Type B pancreatic cell (in vitro differentiated cells): Measurements from ENCODE around the gene INTS11. TPM values are rescaled to one million over a fixed set of nuclear protein-coding genes. Genes with fewer than 3 reads are reported as not detected.
A peak's percentile ranks its signal among the peaks of the same experiment; 100 is the strongest.

ENCODE experiments used
- DNase-seq: peaks from one replicate; pipeline ENCODE4 v3.0.0; 2021; ENCODE audit warnings: mixed read lengths; ENCODE audit not compliant: unreplicated experiment; ENCODE audit errors: extremely low spot score
- H3K27ac Mint-ChIP-seq: 2 replicates; pipeline ENCODE4 v1.8.0; 2021; ENCODE audit warnings: mild to moderate bottlenecking, mixed read lengths
- H3K27me3 Mint-ChIP-seq: 2 replicates; pipeline ENCODE4 v1.8.0; 2021; ENCODE audit warnings: mixed read lengths
- H3K36me3 Mint-ChIP-seq: 2 replicates; pipeline ENCODE4 v1.8.0; 2021; ENCODE audit warnings: mixed read lengths
- H3K4me1 Mint-ChIP-seq: one replicate; pipeline ENCODE4 v1.8.0; 2021; ENCODE audit warnings: mixed read lengths; ENCODE audit not compliant: unreplicated experiment
- H3K4me3 Mint-ChIP-seq: 2 replicates; pipeline ENCODE4 v1.8.0; 2021; ENCODE audit warnings: mild to moderate bottlenecking, mixed read lengths
- H3K9me3 Mint-ChIP-seq: 2 replicates; pipeline ENCODE4 v1.8.0; 2021; ENCODE audit warnings: mixed read lengths
- CTCF ChIP-seq: fragments of 200-600 bp; sonication (generic); conservative IDR thresholded peaks from 2 replicates; pipeline ENCODE4 v1.5.0; 2021; ENCODE audit warnings: antibody characterized with exemption, mild to moderate bottlenecking
- total RNA-seq: library from RNA; stranded (reverse); gene quantifications from 2 replicates; pipeline ENCODE4 v1.2.1, GENCODE V29; 2021; ENCODE audit warnings: low replicate concordance

Gene INTS11
- total RNA-seq, 1 donor from 2014 or later: 138 TPM

- no peak for TF ChIP-seq CTCF
- Mint-ChIP-seq H3K4me1 (peaks cover 14% of the 10 kb centered on the region), H3K4me3 (peak overlapping the region; percentile 83), H3K36me3 (peaks cover 3% of the 10 kb centered on the region), H3K27ac (peak overlapping the region; percentile 50), H3K9me3 (no peaks in the 10 kb centered on the region), H3K27me3 (no peaks in the 10 kb centered on the region)
- no peak for DNase-seq
Observed at GRCh38 chr1:1309251-1310108, 15.0 kb downstream of the INTS11 start.

GRCh38 chr1:1308756-1309250, 15.7 kb downstream of the INTS11 start:
- Mint-ChIP-seq H3K4me3 (peak overlapping the region; percentile 86), H3K4me1 (peaks cover 15% of the 10 kb centered on the region), H3K27me3 (no peaks in the 10 kb centered on the region), H3K27ac (peak overlapping the region; percentile 79), H3K36me3 (peaks cover 2% of the 10 kb centered on the region), H3K9me3 (no peaks in the 10 kb centered on the region)
- no peak for TF ChIP-seq CTCF
- DNase-seq: no peak

GRCh38 chr1:1307923-1308755, 16.3 kb downstream of the INTS11 start, which contains the start of the genes ACAP3 and PUSL1:
Gene ACAP3, minus strand, starts transcription at chr1:1307930. Its CDS starts 115 bp downstream, at chr1:1307815.
Gene PUSL1, plus strand, starts transcription at chr1:1308597. Its CDS starts 47 bp downstream, at chr1:1308644.
- H3K27me3 Mint-ChIP-seq: no peaks in the 10 kb centered on the region
- peak within 1 kb of the TSS; percentile 93 for H3K27ac Mint-ChIP-seq
- H3K36me3 Mint-ChIP-seq: no peaks in the 10 kb centered on the region
- TF ChIP-seq CTCF: no peak
- peak within 1 kb of the TSS; percentile 91 for H3K4me3 Mint-ChIP-seq
- H3K4me1 Mint-ChIP-seq: peaks cover 15% of the 10 kb centered on the region
- H3K9me3 Mint-ChIP-seq: no peaks in the 10 kb centered on the region
- peak; percentile 92 for DNase-seq

GRCh38 chr1:1307261-1307922, 17.1 kb downstream of the INTS11 start:
- H3K36me3 Mint-ChIP-seq: no peaks in the 10 kb centered on the region
- H3K4me3 Mint-ChIP-seq: peak overlapping the region; percentile 91
- no peaks in the 10 kb centered on the region for H3K27me3 Mint-ChIP-seq
- TF ChIP-seq CTCF: no peak
- H3K9me3 Mint-ChIP-seq: no peaks in the 10 kb centered on the region
- no peak for DNase-seq
- peaks cover 15% of the 10 kb centered on the region for H3K4me1 Mint-ChIP-seq
- H3K27ac Mint-ChIP-seq: peak overlapping the region; percentile 93

- Mint-ChIP-seq H3K27me3 (no peaks in the 10 kb centered on the region), H3K36me3 (no peaks in the 10 kb centered on the region), H3K4me3 (peak overlapping the region; percentile 91), H3K9me3 (no peaks in the 10 kb centered on the region), H3K27ac (peak overlapping the region; percentile 93), H3K4me1 (peaks cover 15% of the 10 kb centered on the region)
- no peak for DNase-seq
- TF ChIP-seq CTCF: no peak
Observed at GRCh38 chr1:1306661-1307260, 17.7 kb downstream of the INTS11 start.
